ENCODE measurements around the gene CDKN2D. TPM values are rescaled to one million over a fixed set of nuclear protein-coding genes. Genes with fewer than 3 reads are reported as not detected.

The CDKN2D gene
- total RNA-seq, 2 experiments from 2014 or later, result 85.4 to 89.4 TPM

GRCh38 chr19:10600149-10600548 is 31.4 kb upstream of the CDKN2D start:
- CTCF ChIA-PET, result interaction anchor here (1.1 to 2.4 kb wide), 2 partner anchors 20 to 45 kb away, joined by 3 to 14 read pairs; no protein-coding TSS in a partner anchor
- DNase-seq, result no peak
- peaks cover 42% of the 10 kb centered on the region for H3K4me1 Mint-ChIP-seq
- POLR2A ChIA-PET, result interaction anchor here (1.1 to 1.2 kb wide), 2 partner anchors 12 to 22 kb away, joined by 3 read pairs; no protein-coding TSS in a partner anchor
- no peak overlapping the region for H3K27ac Mint-ChIP-seq
- H3K9me3 Mint-ChIP-seq, result no peaks in the 10 kb centered on the region
- peaks cover 3% of the 10 kb centered on the region for H3K27me3 Mint-ChIP-seq
- H3K4me3 Mint-ChIP-seq, result no peak overlapping the region
- H3K36me3 Mint-ChIP-seq (ENCODE audit: low read depth), result peaks cover 18% of the 10 kb centered on the region

- CTCF ChIA-PET, result interaction anchor here (0.9 to 1.4 kb wide), 3 partner anchors 13 to 51 kb away, joined by 3 to 9 read pairs (median 4); no protein-coding TSS in a partner anchor
- Mint-ChIP-seq H3K9me3 (no peaks in the 10 kb centered on the region), H3K27ac (no peak overlapping the region)
Measured at GRCh38 chr19:10593820-10594637, 25.2 kb upstream of the CDKN2D start.

GRCh38 chr19:10593148-10593547 is 24.4 kb upstream of the CDKN2D start:
- no peak for DNase-seq
- H3K36me3 Mint-ChIP-seq (ENCODE audit: low read depth), result no peaks in the 10 kb centered on the region
- H3K27ac Mint-ChIP-seq, result no peak overlapping the region
- no peak overlapping the region for H3K4me3 Mint-ChIP-seq
- POLR2A ChIA-PET, result interaction anchor here (1.4 kb wide), 1 partner anchor 10 kb away, joined by 6 read pairs; no protein-coding TSS in a partner anchor
- H3K9me3 Mint-ChIP-seq, result no peaks in the 10 kb centered on the region
- H3K4me1 Mint-ChIP-seq, result peaks cover 27% of the 10 kb centered on the region
- CTCF ChIA-PET, result interaction anchor here (0.9 to 2.2 kb wide), 2 partner anchors 12 to 51 kb away, joined by 4 to 8 read pairs; no protein-coding TSS in a partner anchor
- H3K27me3 Mint-ChIP-seq, result peaks cover 5% of the 10 kb centered on the region

More at GRCh38 chr19:10593820-10594637, 25.2 kb upstream of the CDKN2D start:
- POLR2A ChIA-PET, result interaction anchor here (3.2 kb wide), 1 partner anchor 10 kb away, joined by 30 read pairs; no protein-coding TSS in a partner anchor
- Mint-ChIP-seq H3K36me3 (ENCODE audit: low read depth) (no peaks in the 10 kb centered on the region), H3K4me1 (peaks cover 27% of the 10 kb centered on the region), H3K4me3 (no peak overlapping the region), H3K27me3 (peaks cover 5% of the 10 kb centered on the region)
- no peak for DNase-seq

GRCh38 chr19:10587839-10588150 is 19.0 kb upstream of the CDKN2D start:
- Mint-ChIP-seq H3K9me3 (no peaks in the 10 kb centered on the region), H3K4me1 (peaks cover 22% of the 10 kb centered on the region), H3K27me3 (peaks cover 21% of the 10 kb centered on the region), H3K4me3 (no peak overlapping the region), H3K27ac (no peak overlapping the region), H3K36me3 (ENCODE audit: low read depth) (peaks cover 6% of the 10 kb centered on the region)
- CTCF ChIA-PET, result no interaction called here
- POLR2A ChIA-PET, result interaction anchor here (2.9 kb wide), 1 partner anchor 15 kb away, joined by 15 read pairs; no protein-coding TSS in a partner anchor
- no peak for DNase-seq

- Mint-ChIP-seq H3K27me3 (peaks cover 21% of the 10 kb centered on the region), H3K4me3 (no peak within 1 kb of the TSS), H3K27ac (no peak within 1 kb of the TSS), H3K4me1 (peaks cover 22% of the 10 kb centered on the region), H3K9me3 (no peaks in the 10 kb centered on the region), H3K36me3 (ENCODE audit: low read depth) (peaks cover 6% of the 10 kb centered on the region)
- no peak for DNase-seq
- ChIA-PET POLR2A (no interaction called here), CTCF (no interaction called here)
Measured at GRCh38 chr19:10587022-10587838, 18.5 kb upstream of the CDKN2D start, which contains the start of gene AP1M2. Gene AP1M2 (minus strand): TSS chr19:10587312. CDS start chr19:10587231, 81 bp downstream.

GRCh38 chr19:10586396-10586795 is 17.6 kb upstream of the CDKN2D start:
- POLR2A ChIA-PET, result no interaction called here

GRCh38 chr19:10583036-10583776 is 14.4 kb upstream of the CDKN2D start:
- POLR2A ChIA-PET, result interaction anchor here (0.9 to 1.5 kb wide), 3 partner anchors 20 to 117 kb away, joined by 3 to 5 read pairs (median 4); no protein-coding TSS in a partner anchor
- peaks cover 6% of the 10 kb centered on the region for H3K36me3 Mint-ChIP-seq (ENCODE audit: low read depth)
- no peak overlapping the region for H3K4me3 Mint-ChIP-seq
- CTCF ChIA-PET, result interaction anchor here (0.7 to 5.6 kb wide), 5 partner anchors 21 to 116 kb away, joined by 4 to 230 read pairs (median 15); partner anchors contain the start of gene QTRT1
- H3K27ac Mint-ChIP-seq, result no peak overlapping the region
- H3K27me3 Mint-ChIP-seq, result peaks cover 18% of the 10 kb centered on the region
- H3K9me3 Mint-ChIP-seq, result no peaks in the 10 kb centered on the region
- peaks cover 27% of the 10 kb centered on the region for H3K4me1 Mint-ChIP-seq
- DNase-seq, result no peak

More at GRCh38 chr19:10586396-10586795, 17.6 kb upstream of the CDKN2D start:
- Mint-ChIP-seq H3K27ac (no peak overlapping the region), H3K4me3 (no peak overlapping the region), H3K9me3 (no peaks in the 10 kb centered on the region), H3K36me3 (ENCODE audit: low read depth) (peaks cover 6% of the 10 kb centered on the region), H3K4me1 (peaks cover 22% of the 10 kb centered on the region), H3K27me3 (peaks cover 21% of the 10 kb centered on the region)
- no peak for DNase-seq
- CTCF ChIA-PET, result interaction anchor here (2.7 kb wide), 1 partner anchor 58 kb away, joined by 15 read pairs; no protein-coding TSS in a partner anchor

- DNase-seq, result no peak
- Mint-ChIP-seq H3K9me3 (no peaks in the 10 kb centered on the region), H3K4me1 (peaks cover 21% of the 10 kb centered on the region), H3K27ac (no peak overlapping the region), H3K36me3 (ENCODE audit: low read depth) (no peaks in the 10 kb centered on the region), H3K27me3 (peaks cover 9% of the 10 kb centered on the region), H3K4me3 (no peak overlapping the region)
- POLR2A ChIA-PET, result interaction anchor here (0.9 to 2.1 kb wide), 5 partner anchors 21 to 118 kb away, joined by 3 to 20 read pairs (median 5); no protein-coding TSS in a partner anchor
- CTCF ChIA-PET, result interaction anchor here (0.9 to 5.6 kb wide), 23 partner anchors 15 to 135 kb away, joined by 3 to 230 read pairs (median 7); partner anchors contain the start of genes DNM2, KRI1, QTRT1 and S1PR5
Measured at GRCh38 chr19:10582091-10582490, 13.3 kb upstream of the CDKN2D start.

- peaks cover 21% of the 10 kb centered on the region for H3K4me1 Mint-ChIP-seq
- POLR2A ChIA-PET, result interaction anchor here (0.6 to 2.1 kb wide), 10 partner anchors 22 to 119 kb away, joined by 3 to 20 read pairs (median 4); no protein-coding TSS in a partner anchor
- no peaks in the 10 kb centered on the region for H3K36me3 Mint-ChIP-seq (ENCODE audit: low read depth)
- peaks cover 1% of the 10 kb centered on the region for H3K27me3 Mint-ChIP-seq
- CTCF ChIA-PET, result interaction anchor here (0.7 to 5.6 kb wide), 40 partner anchors 8 to 265 kb away, joined by 3 to 230 read pairs (median 6); partner anchors contain the start of genes CDC37, CDKN2D, DNM2 and KRI1
- H3K27ac Mint-ChIP-seq, result no peak overlapping the region
- H3K4me3 Mint-ChIP-seq, result no peak overlapping the region
- peak; percentile 93 for DNase-seq
- H3K9me3 Mint-ChIP-seq, result no peaks in the 10 kb centered on the region
Measured at GRCh38 chr19:10580979-10581631, 12.3 kb upstream of the CDKN2D start.

- no peak overlapping the region for H3K27ac Mint-ChIP-seq
- no peaks in the 10 kb centered on the region for H3K36me3 Mint-ChIP-seq (ENCODE audit: low read depth)
- no peaks in the 10 kb centered on the region for H3K9me3 Mint-ChIP-seq
- H3K4me1 Mint-ChIP-seq, result peaks cover 19% of the 10 kb centered on the region
- no peak for DNase-seq
- CTCF ChIA-PET, result interaction anchor here (5.1 to 5.6 kb wide), 2 partner anchors 68 to 121 kb away, joined by 137 to 230 read pairs; partner anchors contain the start of gene QTRT1
- peaks cover 1% of the 10 kb centered on the region for H3K27me3 Mint-ChIP-seq
- no peak overlapping the region for H3K4me3 Mint-ChIP-seq
- POLR2A ChIA-PET, result no interaction called here
Measured at GRCh38 chr19:10577951-10578350, 9.2 kb upstream of the CDKN2D start.

GRCh38 chr19:10575011-10575716 is 6.4 kb upstream of the CDKN2D start:
- H3K36me3 Mint-ChIP-seq (ENCODE audit: low read depth), result no peaks in the 10 kb centered on the region
- peak; percentile 36 for DNase-seq
- H3K27ac Mint-ChIP-seq, result peak overlapping the region; percentile 49
- H3K27me3 Mint-ChIP-seq, result no peaks in the 10 kb centered on the region
- CTCF ChIA-PET, result interaction anchor here (1.1 to 1.2 kb wide), 4 partner anchors 69 to 125 kb away, joined by 4 to 6 read pairs (median 5); no protein-coding TSS in a partner anchor
- H3K4me3 Mint-ChIP-seq, result no peak overlapping the region
- H3K4me1 Mint-ChIP-seq, result peaks cover 23% of the 10 kb centered on the region
- H3K9me3 Mint-ChIP-seq, result no peaks in the 10 kb centered on the region
- POLR2A ChIA-PET, result interaction anchor here (1.0 to 1.5 kb wide), 3 partner anchors 21 to 126 kb away, joined by 3 to 4 read pairs (median 3); partner anchors contain the start of gene QTRT1

All from activated CD4-positive, alpha-beta memory T cell treated with anti-CD3 and anti-CD28 coated beads, Interleukin-2, amount 10 ng/mL, durations not matched to agents 7 days and 5 days (primary cell).